Dedifferentiated amniotic fluid mesenchymal stem cell (primary cell): ENCODE data around the gene SNX10.

Experiments
- DNase-seq: peaks from one replicate; pipeline ENCODE4 v3.0.0-alpha.2; 2016; ENCODE audit errors: extremely low spot score

SNX10 gene

DNA sequence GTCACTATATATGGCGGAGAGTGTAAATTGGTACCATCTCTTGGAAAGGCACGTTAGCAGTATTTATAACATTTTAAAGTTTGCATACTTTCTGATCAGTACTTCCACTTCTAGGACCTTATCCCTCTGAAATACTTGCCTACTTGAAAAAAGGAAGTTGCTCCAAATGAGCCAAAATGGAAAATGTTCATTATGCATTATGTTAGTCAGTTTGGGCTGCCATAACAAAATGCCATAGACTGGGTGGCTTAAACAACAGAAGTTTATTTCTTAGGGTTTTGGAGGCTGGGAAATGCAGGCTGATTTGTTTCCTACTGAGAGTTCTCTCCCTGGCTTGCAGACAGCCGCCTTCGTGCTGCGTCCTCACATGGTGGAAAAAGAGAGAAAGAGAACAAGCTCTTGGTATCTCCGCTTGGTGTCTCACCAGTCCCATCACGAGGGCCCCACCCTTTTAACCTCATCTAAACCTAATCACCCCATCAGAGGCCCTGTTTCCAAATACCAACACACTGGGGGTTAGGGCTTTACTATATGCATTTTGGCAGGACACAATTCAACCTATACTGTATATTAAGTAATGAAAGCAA, 6.9 kb downstream of the SNX10 start:
- no peak for DNase-seq

GRCh38 chr7:26305090-26305868, 13.6 kb downstream of the SNX10 start:
- DNase-seq: no peak

DNA sequence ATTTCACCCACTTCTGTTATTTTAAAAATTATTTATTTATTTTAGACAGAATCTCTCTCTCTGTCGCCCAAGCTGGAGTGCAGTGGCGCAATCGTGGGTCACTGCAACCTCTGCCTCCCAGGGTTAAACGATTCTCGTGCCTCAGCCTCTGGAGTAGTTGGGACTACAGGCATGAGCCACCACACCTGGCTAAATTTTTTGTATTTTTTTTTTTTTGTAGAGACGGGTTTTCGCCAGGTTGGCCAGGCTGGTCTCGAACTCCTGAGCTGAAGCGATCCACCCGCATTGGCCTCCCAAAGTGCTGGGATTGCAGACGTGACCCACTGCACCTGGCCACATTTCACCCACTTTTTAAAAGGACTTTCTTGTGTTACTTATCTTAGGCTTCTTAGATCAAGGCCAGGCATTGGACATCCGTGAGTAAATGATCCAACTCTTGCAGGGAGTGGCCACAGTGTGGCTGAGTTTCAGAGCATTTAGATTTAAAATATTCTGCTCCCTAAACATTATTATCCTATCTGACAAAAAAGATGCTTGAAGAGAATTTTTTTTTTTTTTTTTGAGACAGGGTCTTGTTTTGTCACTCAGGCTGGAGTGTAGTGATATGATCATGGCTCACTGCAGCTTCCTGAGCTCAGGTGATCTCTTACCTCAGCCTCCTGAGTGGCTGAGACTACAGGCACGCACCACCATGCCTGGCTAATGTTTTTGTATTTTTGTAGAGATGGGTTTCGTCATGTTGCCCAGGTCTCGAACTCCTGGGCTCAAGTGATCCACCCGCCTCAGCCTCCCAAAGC, 14.4 kb downstream of the SNX10 start:
- no peak for DNase-seq

- DNase-seq: no peak
These were observed 15.1 kb downstream of the SNX10 start for GRCh38 chr7:26306790-26307189.

GRCh38 chr7:26307226-26307625, 15.6 kb downstream of the SNX10 start:
- no peak for DNase-seq

DNA sequence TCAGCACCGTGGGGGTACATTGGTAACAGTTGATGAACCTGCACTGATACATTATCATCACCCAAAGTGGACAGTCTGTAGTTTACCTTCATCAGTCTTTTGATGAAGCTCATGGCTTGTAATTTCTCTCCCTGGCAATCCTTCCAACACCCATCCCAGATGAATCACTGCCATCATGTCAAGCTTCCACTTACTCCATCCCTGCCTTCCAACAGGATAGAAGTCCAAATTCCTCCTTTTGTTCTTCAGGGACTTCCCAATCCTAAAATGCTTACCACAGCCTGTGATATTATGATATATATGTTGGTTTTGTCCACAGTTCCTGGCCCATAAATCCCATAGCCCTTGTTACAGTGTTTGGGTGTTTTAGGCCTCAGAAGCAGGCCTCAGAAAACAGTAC, 16.1 kb downstream of the SNX10 start:
- no peak for DNase-seq

GRCh38 chr7:26308551-26308950, 16.9 kb downstream of the SNX10 start:
- DNase-seq: no peak

DNA sequence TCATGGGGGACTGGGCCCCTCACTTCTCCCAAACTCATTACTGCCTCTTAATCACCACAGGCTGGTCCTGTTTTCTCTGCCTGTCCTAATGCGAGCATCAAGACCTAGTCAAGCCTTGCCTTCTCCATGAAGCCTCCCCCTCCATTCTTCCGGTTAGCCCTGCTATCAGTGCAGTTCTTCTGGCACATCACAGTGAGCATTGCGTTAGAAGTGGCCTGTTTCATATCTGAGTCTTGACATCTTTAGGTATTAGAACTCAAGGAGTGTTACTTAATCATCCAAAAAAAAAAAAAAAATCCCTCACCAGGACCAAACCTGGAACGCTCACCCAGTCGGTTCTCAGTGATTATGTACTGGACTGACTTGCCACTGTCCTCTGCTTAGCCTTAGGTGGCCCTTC, 17.4 kb downstream of the SNX10 start:
- DNase-seq: no peak

DNA sequence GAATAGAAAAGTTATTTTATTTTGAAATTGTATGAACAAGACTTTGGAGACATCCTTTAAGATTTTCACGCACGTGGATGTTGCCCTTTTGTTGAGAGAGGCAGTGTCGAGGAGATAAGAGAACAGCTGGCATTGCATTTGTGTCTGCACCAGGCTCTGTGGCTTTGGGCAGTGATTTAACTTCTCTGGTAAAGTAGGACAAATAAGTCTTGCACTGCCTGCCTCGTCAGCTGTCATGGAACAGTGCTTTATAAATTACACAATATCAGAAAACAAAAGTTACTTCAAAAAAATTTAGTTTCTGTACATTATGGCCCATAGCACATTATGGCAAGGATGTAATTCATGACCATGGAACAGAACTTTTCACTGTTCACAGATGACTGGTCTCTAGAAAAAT, 20.1 kb downstream of the SNX10 start:
- DNase-seq: no peak

- DNase-seq: no peak
These were observed 25.5 kb downstream of the SNX10 start for GRCh38 chr7:26317211-26317610.

- DNase-seq: no peak
These were observed 27.3 kb downstream of the SNX10 start for GRCh38 chr7:26318921-26319320.

DNA sequence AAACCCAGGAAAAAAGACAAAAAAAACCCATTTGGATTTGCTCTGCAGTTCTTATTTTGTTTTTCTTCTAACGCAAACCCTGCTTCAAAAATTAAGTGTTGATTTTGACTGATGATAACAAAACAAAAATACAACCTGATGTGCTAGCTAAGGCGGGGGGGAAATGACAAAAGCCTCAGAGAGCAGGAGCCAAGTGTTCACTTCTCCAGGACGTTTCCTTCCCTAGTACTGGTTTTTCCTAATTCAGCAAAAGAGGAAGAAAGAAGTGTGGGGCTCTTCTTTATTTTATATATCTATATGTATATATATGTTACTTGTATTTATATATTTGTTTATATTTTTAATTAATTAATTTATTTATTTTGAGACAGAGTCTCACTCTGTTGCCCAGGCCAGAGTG, 28.0 kb downstream of the SNX10 start:
- no peak for DNase-seq

DNA sequence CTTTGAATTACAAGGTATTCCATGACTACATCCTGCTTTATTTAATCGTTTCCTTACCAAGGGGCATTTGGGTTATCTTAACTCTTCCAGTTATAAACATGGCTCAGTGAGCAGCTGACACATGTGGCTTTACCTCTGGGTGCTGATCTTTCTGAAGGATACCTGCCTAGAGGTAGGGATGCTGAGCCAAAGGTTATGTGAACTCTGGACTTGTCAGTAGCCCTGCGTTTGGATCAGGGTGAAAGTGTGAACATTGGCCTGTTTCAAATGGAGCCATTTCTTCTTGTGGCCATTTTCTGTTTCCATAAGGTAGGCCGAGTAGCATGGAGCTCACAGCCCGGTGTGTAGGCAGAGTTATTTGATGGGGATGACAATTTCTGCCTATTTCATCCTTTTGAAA, 29.2 kb downstream of the SNX10 start:
- DNase-seq: no peak

- DNase-seq: no peak
These were observed 29.8 kb downstream of the SNX10 start for GRCh38 chr7:26321435-26321834.

GRCh38 chr7:26326211-26326610, 34.5 kb downstream of the SNX10 start:
- DNase-seq: no peak

DNA sequence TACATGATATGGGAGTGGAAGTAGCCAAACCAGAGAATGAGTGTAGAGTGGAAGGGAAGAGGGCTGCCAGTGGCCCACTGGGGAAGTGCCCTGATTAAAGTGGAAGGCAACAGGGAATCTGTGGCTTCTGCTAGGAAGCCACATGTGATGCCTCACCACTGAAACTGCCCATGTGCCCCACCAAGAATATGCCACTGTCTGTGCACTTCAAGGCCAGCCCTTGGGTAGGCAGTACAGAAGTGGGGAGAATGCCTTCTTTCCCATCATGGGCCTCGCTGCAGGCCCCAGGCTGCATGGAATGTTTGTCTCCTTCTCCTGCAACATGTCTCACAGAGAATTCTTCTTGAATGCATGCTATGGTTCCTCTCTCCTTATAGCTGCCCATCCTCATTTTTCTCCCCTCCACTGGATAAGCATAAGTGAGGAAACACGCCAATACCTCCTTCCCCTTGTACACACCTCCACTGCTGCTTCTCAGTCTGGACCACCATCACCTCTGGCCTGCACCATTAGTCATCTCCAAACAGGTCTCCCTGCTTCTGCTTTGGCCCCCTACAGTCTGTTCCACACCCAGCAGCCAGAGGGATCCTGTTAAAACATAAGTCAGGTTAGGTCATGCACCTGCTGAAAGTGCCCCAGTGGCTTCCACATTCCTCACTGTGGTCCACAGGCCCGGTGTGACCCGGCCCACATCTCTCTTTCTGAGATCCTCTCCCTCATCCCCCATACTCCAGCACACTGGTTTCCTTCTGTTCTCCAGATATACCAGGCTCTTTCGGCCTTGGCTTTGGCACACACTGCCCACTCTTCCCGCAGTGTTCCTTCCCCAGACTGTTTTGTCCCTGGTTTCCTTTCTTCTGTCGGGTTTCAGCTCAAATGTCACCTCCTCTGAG, 37.1 kb downstream of the SNX10 start:
- DNase-seq: no peak

- DNase-seq: no peak
These were observed 38.0 kb downstream of the SNX10 start for GRCh38 chr7:26329520-26330255.

DNA sequence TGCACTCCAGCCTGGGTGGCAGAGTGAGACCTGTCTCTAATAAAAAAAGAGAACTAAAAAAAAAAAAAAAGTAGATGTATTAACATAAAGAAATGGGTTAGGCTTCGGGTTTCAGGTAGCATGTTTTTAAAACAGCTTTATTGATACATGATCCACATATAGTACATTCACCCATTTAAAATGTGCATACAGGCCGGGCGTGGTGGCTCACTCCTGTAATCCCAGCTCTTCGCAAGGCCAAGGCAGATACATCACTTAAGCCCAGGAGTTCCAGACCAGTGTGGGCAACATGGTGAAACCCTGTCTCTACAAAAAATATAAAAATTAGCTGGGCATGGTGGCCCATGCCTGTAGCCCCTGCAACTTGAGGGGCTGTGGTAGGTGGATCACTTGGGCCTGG, 39.5 kb downstream of the SNX10 start:
- DNase-seq: no peak

DNA sequence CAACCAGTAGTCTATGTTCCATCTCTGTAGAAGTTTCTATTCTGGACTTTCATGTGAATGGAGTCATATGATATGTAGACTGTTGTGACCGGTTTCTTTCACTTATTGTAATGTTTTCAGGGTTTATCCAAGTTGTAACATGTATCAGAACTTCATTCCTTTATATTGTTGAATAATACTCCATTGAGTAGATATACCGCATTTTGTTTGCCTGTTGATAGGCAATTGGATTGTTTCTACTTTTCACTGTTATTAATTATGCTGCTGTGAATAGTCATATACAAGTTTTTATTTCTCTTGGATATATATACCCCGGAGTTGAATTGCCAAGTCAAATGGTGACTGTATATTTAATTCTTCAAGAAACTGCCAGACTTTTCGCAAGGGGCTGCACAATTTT, 40.1 kb downstream of the SNX10 start:
- no peak for DNase-seq

DNA sequence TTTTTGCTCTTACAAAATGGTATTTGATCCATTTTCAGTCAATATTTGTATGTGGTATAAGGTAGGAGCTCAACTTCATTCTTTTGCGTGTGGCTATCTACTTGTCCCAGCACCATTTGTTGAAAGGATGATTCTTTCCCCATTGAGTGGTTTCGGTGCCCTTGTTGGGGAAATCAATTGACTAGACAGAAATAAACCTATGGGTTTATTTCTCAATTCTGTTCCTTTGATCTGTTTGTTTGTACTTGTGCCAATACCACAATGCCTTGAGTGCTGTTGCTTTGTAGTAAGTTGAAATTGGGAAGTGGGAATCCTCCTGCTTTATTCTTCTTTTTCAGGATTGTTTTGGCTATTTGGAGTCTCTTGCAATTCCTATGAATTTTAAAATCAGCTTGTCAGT, 41.0 kb downstream of the SNX10 start:
- no peak for DNase-seq

DNA sequence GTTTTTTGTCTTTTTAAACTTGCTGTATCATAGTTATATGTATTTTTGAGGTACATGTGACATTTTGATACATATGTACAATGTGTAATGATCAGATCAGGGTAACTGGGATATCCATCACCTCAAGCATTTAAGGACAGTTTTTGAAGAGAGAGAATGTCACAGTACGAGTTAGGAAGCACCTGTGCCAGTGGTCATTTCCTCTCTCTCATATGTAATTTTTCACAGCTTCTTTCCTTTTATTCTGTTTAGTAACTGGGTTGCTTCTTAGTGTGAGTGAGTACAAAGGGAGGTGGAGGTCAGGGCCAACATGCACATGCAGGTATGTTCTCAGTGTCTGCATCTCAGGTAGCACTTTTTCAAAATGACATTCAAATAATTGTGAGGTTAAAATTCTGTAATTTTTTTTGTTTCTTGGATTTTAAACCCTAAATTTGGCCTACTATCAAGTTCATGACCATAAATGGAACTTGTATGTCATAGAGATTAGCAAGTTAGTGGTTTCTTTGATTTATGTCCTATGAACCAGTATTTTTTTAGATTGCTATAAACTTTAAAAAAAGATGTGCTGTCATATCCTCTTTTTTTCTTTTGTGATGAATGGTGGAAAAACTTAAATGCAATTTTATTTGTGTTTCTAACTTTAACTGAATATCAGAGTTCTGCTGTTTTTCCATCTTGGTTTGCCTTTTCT, 42.7 kb downstream of the SNX10 start:
- no peak for DNase-seq
